KBM-7 (cell line): Measurements from ENCODE around the gene TRAK1.

Experiments used
- DNase-seq: peaks from one replicate; pipeline ENCODE4 v3.0.0-alpha.2; 2015
- in situ Hi-C: fragments of 300-500 bp; cut with MboI; formaldehyde crosslinking; loops from 2 replicates; pipeline ENCODE4 v1.14.3; 2020; ENCODE audit warnings: low sequenced_read_pairs, low pct_unique_long_range_greater_than_20kb, mixed read lengths

The TRAK1 gene

GRCh38 chr3:42187936-42188335, 96.8 kb downstream of the TRAK1 start:
- no peak for DNase-seq
- in situ Hi-C loops, result no loop called here

- no peak for DNase-seq
- in situ Hi-C loops, result no loop called here
Measured at GRCh38 chr3:42188376-42188775, 97.2 kb downstream of the TRAK1 start.

GRCh38 chr3:42189001-42189460, 97.9 kb downstream of the TRAK1 start:
- DNase-seq, result no peak
- in situ Hi-C loops, result no loop called here

DNA sequence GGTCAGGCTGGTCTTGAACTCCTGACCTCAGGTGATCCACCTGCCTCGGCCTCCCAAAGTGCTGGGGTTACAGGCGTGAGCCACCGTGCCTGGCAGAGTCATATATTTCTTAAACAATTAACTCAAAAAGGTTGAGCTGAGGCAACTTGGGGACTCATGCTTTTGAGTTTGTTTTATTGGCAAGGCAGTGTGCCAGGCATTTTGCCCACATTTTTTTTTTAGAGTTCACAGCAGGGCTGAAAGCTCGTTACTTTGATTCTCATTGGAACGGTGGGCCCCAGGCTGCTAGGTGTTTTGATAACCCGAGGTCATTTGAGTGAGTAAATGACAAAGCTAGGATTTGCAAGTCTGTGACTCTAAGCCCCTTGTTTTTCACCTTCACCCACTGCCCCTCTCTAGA, 98.6 kb downstream of the TRAK1 start:
- in situ Hi-C loops, result no loop called here
- no peak for DNase-seq

DNA sequence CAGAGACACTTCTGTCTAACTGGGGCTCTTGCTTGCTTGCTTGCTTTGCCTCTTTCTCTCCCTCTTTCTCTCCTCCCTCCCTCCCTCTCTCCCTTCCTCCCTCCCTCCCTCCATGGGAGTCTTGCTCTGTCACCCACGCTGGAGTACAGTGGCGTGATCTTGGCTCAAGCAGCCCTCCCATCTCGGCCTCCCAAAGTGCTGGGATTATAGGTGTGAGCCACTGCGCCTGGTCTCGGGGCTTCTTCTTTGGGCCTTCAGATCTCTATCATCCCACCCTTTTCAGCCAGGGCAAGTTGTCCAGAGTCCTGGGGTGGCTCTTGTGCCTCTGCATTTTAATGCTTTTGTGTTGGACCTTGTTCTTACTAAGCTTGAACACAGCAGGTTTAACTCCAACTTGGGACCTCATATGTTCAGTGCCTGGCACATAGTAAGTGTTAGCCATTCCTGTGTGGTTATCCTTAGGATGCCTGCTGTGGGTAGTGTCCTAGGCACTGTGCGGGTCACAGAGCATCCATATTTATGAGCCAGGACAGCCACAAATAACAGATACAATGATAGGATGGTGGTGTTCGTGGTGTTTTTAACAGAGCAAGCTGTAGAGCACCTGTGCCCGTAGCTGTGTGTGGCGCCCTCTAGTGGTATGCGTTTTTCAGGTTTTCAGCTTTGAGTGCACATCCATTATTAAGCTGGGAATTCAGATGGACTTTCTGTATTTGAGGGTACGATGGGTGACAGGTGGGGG, 99.7 kb downstream of the TRAK1 start:
- DNase-seq, result peak; percentile 65
- in situ Hi-C loops, result no loop called here

DNA sequence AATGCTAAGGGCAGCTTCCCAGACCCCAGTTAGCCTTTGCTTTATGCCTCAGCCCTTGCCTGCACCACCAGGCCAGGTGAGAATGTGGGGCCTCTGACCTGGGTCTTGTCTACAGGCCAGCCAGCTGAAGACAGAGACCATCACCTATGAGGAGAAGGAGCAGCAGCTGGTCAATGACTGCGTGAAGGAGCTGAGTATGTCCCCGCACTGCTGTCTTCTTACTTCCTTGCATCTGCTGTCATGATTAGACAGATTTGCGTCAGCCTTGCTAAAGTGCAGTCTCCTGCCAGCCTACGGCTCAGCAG, 100.2 kb downstream of the TRAK1 start:
- no peak for DNase-seq
- in situ Hi-C loops, result no loop called here

- in situ Hi-C loops, result no loop called here
- DNase-seq, result peak; percentile 88
Measured at GRCh38 chr3:42192334-42193200, 101.4 kb downstream of the TRAK1 start.

- in situ Hi-C loops, result no loop called here
Measured at GRCh38 chr3:42194943-42195510, 103.9 kb downstream of the TRAK1 start.

DNA sequence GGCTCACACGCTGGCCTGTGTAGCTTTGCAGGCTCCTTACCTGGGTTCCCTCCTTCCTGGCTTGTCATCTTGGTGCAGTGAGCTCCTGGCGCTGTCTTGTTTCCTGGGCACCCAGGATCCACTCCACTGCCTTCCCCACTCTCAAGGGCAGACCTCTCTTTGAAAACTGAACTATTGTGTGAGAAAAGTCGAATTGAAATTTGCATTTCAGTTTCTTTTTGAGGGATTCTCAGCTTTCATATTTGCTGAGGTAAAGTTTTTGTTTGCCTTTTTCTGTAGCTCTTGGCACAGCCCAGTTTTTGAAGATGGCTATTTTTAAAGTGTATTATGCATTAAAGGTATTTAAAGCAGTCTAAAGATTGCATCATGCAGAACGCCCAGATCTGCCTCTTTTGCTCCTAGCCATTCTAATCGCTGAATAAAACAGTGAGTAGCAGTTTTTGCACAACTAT, 104.7 kb downstream of the TRAK1 start:
- no peak for DNase-seq

More at GRCh38 chr3:42194943-42195510, 103.9 kb downstream of the TRAK1 start:
- DNase-seq, result no peak

DNA sequence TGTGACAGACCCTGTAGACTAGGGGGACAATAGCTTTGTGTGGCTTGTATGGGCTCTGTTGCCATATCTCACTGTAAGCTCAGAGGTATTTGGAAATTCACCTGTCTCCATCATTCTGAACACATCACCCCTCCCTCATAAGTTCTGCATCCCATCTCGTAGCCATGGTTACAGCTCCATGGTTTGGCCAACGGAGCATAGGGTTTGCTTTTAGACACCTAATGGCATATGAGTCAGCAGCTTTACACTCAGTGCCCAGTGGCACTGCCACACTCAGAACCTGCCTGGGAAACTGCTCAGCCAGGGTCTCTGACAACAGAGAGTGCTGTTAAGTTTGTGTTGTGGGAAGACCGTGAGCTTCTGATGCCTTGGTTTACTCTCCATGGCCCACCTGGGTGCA, 107.6 kb downstream of the TRAK1 start:
- no peak for DNase-seq
- in situ Hi-C loops, result no loop called here

More for the DNA sequence above, 104.7 kb downstream of the TRAK1 start:
- in situ Hi-C loops, result no loop called here

GRCh38 chr3:42202217-42202865, 111.2 kb downstream of the TRAK1 start:
- in situ Hi-C loops, result no loop called here
- DNase-seq, result no peak

- in situ Hi-C loops, result no loop called here
- no peak for DNase-seq
Measured at GRCh38 chr3:42204867-42205599, 113.9 kb downstream of the TRAK1 start.

- DNase-seq, result no peak
- in situ Hi-C loops, result no loop called here
Measured at GRCh38 chr3:42205800-42206514, 114.8 kb downstream of the TRAK1 start.

DNA sequence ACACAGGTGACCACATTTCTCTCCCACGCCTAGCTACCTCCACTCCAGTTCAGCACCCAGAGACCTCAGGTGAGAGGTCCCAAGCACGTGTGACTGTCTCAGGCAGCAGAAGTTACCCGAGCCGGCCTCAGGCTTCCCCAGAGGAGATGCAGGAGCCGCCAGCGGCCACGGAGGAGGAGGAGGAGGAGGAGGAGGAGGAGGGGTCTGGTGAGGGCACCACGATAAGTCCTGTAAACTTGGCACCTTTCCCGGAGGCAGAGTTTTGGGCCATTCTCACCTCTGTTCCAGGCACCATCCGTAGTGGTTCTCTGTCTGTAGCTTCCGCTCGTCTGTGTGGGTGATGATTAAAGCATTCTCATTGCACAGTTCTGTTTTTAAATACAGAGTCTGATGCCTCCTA, 118.8 kb downstream of the TRAK1 start:
- in situ Hi-C loops, result no loop called here
- DNase-seq, result no peak

- DNase-seq, result no peak
- in situ Hi-C loops, result no loop called here
Measured at GRCh38 chr3:42210726-42211125, 119.6 kb downstream of the TRAK1 start.

- no peak for DNase-seq
- in situ Hi-C loops, result no loop called here
Measured at GRCh38 chr3:42213417-42213816, 122.3 kb downstream of the TRAK1 start.

GRCh38 chr3:42214064-42214463, 122.9 kb downstream of the TRAK1 start:
- DNase-seq, result no peak
- in situ Hi-C loops, result no loop called here

GRCh38 chr3:42214565-42215283, 123.6 kb downstream of the TRAK1 start:
- no peak for DNase-seq
- in situ Hi-C loops, result no loop called here
